HEK293T (cell line): ENCODE data around the gene PRR32.

Experiments
- ARNT ChIP-seq: fragments of 450-650 bp; IDR thresholded peaks from 2 replicates; pipeline ENCODE4 v1.6.1; 2017; ENCODE audit warnings: mild to moderate bottlenecking
- BHLHE40 ChIP-seq: fragments of 450-650 bp; IDR thresholded peaks from 2 replicates; pipeline ENCODE4 v1.6.1; 2016; ENCODE audit warnings: mild to moderate bottlenecking, moderate library complexity, borderline replicate concordance
- FOXK2 ChIP-seq: fragments of 450-650 bp; IDR thresholded peaks from 2 replicates; pipeline ENCODE4 v1.6.1; 2016; ENCODE audit warnings: mild to moderate bottlenecking
- L3MBTL2 ChIP-seq: fragments of 450-650 bp; conservative IDR thresholded peaks from 2 replicates; pipeline ENCODE4 v1.6.1; 2016; ENCODE audit warnings: mild to moderate bottlenecking
- SP1 ChIP-seq: fragments of 450-650 bp; IDR thresholded peaks from 2 replicates; pipeline ENCODE4 v1.6.1; 2017
- TARDBP ChIP-seq: fragments of 450-650 bp; IDR thresholded peaks from 2 replicates; pipeline ENCODE4 v1.6.1; 2016

DNA sequence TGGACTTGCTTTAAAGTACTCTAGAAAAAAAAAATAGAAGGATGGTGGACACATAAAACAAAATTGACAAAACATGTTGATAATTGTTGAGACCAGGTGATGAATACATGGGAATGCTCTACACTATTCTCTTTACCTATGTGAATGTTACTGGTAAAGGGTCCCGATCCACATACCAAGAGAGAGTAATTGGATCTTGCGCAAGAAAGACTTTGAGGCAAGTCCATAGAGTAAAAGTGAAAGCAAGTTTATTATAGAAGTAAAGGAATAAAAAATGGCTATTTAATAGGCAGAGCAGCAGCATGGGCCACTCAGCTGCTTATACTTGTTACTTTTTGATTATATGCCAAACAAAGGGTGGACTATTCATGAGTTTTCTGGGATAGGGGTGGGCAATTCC is 34.0 kb upstream of the PRR32 start:
- no peak for TF ChIP-seq FOXK2
- no peak for TF ChIP-seq SP1
- no peak for TF ChIP-seq BHLHE40
- TF ChIP-seq TARDBP, result no peak
- no peak for TF ChIP-seq L3MBTL2
- no peak for TF ChIP-seq ARNT
